GM19351 (cell line): ENCODE measurements around the gene KRT86.

Source experiments
- ATAC-seq: cut with Tn5 transposase; IDR thresholded peaks from one replicate; pipeline ENCODE4 v1.9.1; 2021; ENCODE audit warnings: mild to moderate bottlenecking, moderate library complexity; ENCODE audit not compliant: unreplicated experiment

Gene KRT86

GRCh38 chr12:52274521-52275120 lies at the start of gene KRT86:
KRT86 (plus strand) TSS chr12:52274645; CDS start chr12:52301917, 27,272 bp downstream.
- no peak for ATAC-seq

GRCh38 chr12:52225752-52226151 lies 48.7 kb upstream of the KRT86 start:
- no peak for ATAC-seq

- ATAC-seq, result no peak
Observed at GRCh38 chr12:52226446-52226845, 48.0 kb upstream of the KRT86 start.

DNA sequence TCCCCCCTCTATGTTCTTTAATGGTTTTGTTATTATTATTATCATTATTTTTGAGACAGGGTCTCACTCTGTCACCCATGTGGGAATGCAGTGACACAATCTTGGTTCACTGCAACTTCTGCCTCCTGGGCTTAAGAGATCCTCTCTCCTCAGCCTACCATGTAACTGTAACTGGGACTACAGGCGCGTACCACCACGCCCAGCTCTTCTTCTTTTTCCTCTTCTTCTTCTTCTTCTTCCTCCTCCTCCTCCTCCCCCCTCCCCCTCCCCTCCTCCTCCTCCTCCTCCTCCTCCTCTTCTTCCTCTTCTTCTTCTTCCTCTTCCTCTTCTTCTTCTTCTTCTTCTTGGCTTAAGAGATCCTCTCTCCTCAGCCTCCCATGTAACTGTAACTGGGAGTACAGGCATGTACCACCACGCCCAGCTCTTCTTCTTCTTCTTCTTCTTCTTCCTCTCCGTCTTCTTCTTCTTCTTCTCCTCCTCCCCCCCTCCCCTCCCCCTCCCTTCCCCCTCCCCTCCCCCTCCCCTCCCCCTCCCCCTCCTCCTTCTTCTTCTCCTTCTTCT lies 46.8 kb upstream of the KRT86 start:
- ATAC-seq, result no peak

GRCh38 chr12:52228366-52228765 lies 46.1 kb upstream of the KRT86 start:
- no peak for ATAC-seq

DNA sequence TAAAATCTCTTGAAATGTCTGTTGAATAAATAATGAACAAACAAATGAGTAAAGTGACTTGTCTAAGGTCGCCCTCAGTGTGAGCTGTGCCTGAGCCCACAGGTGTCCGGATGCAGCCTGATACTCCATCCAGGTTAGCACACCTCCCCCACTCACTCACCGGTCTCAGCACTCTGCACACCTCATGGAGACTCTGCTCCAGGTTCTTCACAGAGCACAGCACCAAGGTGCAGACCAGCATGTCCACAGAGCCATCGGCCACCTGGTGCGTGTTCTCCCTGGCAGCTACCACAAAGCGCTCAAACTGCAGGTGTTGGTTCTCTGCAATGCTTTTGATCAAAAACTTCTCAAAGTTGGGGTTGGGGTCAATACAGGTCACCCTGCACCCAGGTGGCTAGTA lies 45.5 kb upstream of the KRT86 start:
- ATAC-seq, result no peak

GRCh38 chr12:52229836-52230343 lies 44.6 kb upstream of the KRT86 start:
- no peak for ATAC-seq

DNA sequence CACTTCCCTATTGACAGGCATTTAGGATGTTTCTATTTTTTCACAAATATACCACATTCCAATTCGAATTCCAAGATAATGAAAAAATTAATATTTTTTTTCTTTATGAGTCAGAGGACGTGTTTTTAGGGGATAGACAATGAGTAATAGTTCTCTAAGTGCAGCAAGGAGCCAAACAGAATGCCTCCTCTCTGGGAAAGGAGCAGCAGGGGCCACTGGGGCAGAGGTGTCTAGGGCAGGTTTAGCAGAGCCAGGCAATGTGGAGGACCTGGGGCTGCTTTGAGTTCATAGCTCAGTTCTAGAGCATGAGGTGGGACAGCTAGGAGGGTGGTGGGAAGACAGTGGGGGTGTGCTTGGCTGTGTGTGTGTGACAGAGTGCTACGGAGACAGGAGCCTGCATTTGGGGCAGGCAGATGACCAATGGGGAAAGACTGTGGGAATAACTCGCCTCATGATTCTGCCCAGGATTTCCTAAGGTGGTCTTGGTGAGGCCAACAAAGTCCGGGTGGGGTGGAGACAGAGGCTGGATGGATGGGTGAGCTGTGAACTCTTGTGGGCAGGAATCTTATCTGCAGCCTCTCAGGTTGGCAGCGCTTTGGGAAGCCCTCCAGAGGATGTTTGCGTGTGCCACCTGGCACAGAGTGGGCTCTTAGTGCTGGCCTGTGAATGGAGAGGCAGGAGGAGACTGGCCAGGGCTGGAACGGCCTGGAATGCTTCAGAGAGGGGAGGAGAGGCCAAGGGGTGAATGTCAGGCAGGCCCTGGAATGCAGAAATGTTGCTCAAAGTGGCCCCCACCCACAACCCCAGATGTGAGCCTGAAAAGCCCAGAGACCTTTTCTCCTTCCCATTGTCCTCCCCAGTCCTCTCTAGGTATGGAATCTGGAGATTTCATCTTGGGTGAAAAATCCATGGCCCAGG lies 43.8 kb upstream of the KRT86 start:
- no peak for ATAC-seq

GRCh38 chr12:52231305-52232202 lies 42.9 kb upstream of the KRT86 start:
- no peak for ATAC-seq

DNA sequence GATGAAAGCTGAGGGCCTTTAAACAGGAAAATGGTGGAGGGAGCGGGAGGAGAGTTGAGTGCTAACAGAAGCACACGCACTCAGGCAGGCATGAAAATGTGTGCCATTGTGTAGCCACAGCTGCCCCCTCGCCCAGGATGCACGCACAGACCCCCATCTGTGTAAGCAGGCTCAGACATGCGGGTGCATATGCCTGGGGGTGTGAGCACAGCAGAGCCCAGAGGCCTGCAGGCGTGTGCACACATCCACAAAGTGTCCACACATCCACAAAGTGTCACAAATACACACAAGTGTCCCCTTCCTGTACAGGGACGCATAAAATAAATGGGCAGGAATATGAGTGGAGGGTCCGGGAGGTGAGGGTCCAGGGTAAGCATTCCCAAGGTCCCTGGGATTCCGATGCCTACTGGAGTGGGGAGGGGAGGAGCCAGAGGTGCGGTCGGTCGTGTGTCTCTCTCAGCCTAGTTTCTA lies 42.2 kb upstream of the KRT86 start:
- ATAC-seq, result no peak

DNA sequence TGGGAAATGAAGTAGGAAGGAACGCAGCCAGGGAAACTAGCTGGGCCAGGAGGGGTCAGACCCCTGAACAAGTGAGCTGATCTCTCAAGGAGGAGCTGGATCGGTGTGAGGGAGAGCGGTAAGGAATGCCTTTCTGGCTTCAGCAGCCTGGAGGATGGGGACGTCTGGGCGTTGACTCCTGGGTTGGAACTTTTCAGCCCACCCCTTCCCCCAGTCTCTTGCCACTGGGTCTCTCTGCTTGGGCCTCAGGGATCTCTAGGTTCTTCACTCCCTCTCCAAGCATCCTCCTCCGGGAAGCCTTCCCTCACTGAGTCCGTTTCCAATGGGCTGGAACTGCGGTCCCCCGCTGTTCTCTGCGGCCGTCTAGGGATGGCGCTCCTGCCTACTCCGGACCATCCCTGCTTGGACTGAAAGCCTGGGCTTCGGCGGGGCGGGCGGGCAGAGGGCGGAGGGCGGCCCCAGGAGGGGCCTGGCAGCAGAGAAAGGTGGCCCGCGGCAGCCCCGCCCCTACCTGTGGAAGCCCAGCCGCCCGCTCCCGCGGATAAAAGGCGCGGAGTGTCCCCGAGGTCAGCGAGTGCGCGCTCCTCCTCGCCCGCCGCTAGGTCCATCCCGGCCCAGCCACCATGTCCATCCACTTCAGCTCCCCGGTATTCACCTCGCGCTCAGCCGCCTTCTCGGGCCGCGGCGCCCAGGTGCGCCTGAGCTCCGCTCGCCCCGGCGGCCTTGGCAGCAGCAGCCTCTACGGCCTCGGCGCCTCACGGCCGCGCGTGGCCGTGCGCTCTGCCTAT lies 41.6 kb upstream of the KRT86 start, which contains the start of gene KRT7:
Gene KRT7 (plus strand): TSS at position 570 of the 788 bp plus-strand sequence. CDS start 54 bp downstream, at position 624.
- no peak for ATAC-seq

GRCh38 chr12:52233462-52234207 lies 40.8 kb upstream of the KRT86 start:
- ATAC-seq, result no peak

GRCh38 chr12:52234223-52234810 lies 40.1 kb upstream of the KRT86 start:
- no peak for ATAC-seq

- ATAC-seq, result no peak
Observed at GRCh38 chr12:52235001-52235764, 39.3 kb upstream of the KRT86 start.

- no peak for ATAC-seq
Observed at GRCh38 chr12:52235822-52236361, 38.6 kb upstream of the KRT86 start.

DNA sequence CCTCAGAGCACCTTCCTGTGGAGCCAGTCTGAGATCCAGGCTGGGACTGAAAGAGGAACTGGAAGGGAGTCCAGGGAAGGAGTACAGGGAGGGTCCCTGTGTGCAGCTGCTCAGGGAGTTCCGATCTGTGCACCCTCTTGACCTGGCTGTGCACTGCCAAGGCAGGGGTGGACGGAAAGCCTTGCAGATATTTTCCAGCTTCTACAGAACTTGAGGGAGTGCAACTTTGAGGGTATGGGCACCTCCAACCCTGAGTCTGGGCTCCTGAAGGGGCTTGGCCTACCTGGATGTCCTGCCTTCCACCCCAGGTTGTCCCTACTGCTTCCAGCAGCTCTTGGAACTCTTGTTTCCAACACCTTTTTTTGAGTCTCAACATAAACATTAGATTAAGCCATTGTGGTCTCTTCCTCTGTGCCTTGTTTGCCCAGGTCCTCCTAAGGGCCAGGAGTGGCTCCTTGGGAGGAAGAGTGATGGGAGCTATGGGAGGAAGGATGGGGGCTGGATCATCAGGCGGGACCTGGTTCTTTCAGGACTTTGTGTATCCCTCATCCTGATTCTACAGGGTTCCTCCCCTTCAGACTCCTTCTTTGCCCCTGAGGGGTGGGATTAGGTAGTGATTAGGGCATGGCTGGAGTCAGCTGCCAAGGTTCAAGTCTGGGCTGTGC lies 37.9 kb upstream of the KRT86 start:
- no peak for ATAC-seq

DNA sequence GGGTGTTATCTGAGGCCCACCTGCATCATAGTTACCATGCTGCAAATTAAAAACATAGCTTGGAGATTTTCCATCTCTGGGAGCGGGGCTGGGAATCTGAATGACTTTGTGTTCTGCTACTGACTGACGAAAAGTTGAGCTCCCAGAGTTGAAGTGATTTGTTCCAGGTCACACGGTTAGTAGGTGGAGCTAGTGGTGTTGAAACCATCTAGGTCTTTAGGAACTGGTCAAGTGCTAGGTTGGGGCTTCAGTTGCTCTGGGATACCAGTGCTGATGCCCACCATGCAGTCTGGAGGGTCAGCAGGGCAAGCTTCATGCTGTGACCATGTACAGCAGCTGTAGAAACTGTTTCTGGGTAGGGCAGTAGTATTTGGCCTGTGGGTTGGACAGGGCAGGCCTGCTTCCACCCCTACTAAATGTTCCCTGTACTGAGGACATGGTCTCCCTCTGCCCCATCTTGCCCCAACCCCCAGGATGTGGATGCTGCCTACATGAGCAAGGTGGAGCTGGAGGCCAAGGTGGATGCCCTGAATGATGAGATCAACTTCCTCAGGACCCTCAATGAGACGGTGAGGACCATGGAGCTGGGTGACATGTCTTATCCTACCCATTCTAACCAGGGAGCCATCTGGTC lies 36.1 kb upstream of the KRT86 start:
- no peak for ATAC-seq
